GM18517 (cell line): ENCODE measurements around the gene TMEM92.

Experiments used
- ATAC-seq: cut with Tn5 transposase; IDR thresholded peaks from one replicate; pipeline ENCODE4 v1.9.1; 2021; ENCODE audit warnings: mild to moderate bottlenecking, moderate library complexity; ENCODE audit not compliant: unreplicated experiment

Gene TMEM92

GRCh38 chr17:50322271-50322670, 48.0 kb downstream of the TMEM92 start:
- ATAC-seq = no peak

- ATAC-seq = no peak
Measured at GRCh38 chr17:50323060-50323459, 48.8 kb downstream of the TMEM92 start.

DNA sequence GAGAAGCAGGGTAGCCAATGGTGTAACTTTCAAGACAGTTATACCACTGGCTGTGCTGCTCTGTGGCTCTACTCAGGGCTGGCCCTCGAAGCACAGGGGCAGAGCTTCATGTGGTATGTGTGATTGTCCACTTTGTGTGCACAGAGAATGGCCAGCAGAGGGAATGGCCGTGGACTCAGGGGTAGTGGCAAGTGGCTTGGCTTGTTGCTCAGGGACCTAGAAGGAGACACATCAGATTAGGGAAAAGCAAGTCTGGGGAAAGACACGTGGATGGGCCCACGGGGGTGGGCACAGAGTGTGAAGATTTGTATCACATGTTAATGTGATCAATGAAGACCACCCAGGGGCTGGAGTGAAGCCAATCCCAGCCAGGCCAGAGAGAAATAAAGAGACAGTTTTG, 51.6 kb downstream of the TMEM92 start:
- no peak for ATAC-seq

DNA sequence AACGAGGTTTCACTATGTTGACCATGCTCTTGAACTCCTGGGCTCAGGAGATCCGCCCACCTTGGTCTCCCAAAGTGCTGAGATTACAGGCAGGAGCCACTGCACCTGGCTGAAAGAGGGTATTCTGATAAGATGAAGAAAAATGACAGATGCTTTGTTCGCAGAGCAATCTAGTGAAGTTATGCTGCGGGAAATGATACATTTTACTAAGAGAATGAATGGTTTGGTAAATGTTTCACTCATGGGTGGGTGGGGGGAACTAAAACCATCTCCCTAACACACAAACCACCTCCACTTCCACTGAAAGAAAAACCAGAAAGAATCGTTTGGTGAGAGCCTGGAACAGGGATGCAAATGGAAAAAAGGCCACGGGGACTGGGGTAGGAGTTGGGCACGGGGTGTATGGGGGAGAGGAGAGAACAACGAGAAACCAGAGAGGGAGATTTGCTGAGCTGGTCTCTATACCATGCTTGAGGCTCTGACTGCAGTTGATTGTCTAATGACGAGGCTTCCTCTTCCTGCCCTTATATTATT, 52.6 kb downstream of the TMEM92 start:
- ATAC-seq = no peak

DNA sequence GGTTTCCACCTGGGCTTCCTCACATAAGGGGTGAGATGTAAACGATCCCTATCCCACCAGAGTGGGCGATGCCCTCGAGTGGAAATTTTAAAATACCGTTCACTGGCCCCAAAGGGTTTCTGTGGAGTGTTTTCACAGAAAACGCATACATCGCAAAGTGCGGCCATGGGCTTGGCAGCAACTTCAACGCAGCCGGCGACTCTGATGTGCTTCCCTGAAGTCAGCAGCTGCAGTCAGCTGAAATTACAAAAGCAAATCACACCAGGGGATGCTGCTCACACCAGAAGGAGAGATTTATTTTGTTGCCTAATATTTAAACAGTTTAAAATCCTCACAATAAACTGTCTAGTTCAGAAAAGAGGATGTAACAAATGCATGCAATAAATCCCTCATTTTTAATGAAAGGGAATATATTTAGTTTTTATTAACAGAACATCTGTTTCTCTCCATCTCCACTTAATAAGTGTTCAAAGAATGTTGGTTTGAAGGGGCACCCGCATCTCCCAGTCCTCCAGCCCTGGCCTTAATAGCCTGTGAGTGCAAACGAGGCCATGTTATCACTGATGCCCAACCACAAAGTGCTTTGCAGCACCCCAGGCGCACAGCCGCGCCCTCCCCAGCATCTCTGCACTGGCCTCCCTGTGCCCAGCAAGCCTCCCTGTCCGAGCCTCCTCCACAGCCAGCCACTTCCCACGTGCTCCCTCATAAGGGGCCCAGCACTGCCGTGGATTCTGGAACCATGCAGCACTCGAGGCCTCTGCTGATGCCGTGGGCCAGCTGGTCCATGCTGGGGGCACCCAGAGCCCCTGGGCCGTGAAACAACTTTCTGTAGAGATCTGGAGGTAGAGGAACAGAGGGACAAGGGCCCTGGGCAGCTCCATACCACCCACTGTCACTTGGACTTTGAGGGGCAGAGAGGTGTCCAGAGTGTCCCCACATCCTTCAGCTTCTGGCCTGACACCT, 54.4 kb downstream of the TMEM92 start:
- no peak for ATAC-seq

- ATAC-seq = no peak
Measured at GRCh38 chr17:50329716-50330115, 55.5 kb downstream of the TMEM92 start.

- ATAC-seq = no peak
Measured at GRCh38 chr17:50330151-50330775, 56.0 kb downstream of the TMEM92 start.
